ENCODE results near the gene ABCC10. TPM values are rescaled to one million over a fixed set of nuclear protein-coding genes. Genes with fewer than 3 reads are reported as not detected.

ABCC10 gene
- total RNA-seq, 1 experiment from 2014 or later, result 28.4 TPM

DNA sequence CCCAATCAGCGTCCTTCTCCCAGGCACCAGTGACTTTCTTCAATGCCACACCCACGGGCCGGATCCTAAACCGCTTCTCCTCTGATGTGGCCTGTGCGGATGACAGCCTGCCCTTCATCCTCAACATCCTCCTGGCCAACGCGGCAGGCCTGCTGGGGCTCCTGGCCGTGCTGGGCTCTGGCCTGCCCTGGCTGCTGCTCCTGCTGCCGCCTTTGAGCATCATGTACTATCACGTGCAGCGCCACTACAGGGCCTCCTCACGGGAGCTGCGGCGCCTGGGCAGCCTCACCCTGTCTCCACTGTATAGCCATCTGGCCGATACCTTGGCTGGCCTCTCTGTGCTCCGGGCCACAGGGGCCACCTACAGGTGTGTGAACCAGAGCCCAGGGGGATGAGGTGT lies 18.2 kb downstream of the ABCC10 start:
- no peaks in the 10 kb centered on the region for H3F3A ChIP-seq (ENCODE audit: insufficient read depth, low read depth)
- no peak for DNase-seq
- no peaks in the 10 kb centered on the region for H3K27me3 ChIP-seq (ENCODE audit: insufficient read depth, low read depth)
- POLR2A ChIA-PET (ENCODE audit: unreplicated experiment), result no interaction called here
- intact Hi-C loops (cut with micrococcal nuclease; ENCODE audit: unreplicated experiment), result no loop called here
- CTCF ChIA-PET, result no interaction called here
- H3K4me1 ChIP-seq (replicated peaks; ENCODE audit: insufficient read depth), result no peaks in the 10 kb centered on the region
- TF ChIP-seq CTCF (conservative IDR thresholded peaks at IDR 0.05) (no peak), EZH2 (IDR thresholded peaks at IDR 0.05; ENCODE audit: low read depth) (no peak)
- no peak overlapping the region for H3K4me2 ChIP-seq
- no peaks in the 10 kb centered on the region for H3K9me2 ChIP-seq (ENCODE audit: insufficient read depth)
- H4K20me1 ChIP-seq (ENCODE audit: insufficient read depth), result no peaks in the 10 kb centered on the region
- H3K9me3 ChIP-seq (ENCODE audit: insufficient read depth, low read depth), result no peaks in the 10 kb centered on the region
- BruUV-seq (replicated peaks), result no TSS peak
- H3K79me2 ChIP-seq (ENCODE audit: low read depth), result no peaks in the 10 kb centered on the region
- H3K36me3 ChIP-seq (ENCODE audit: low read depth), result no peaks in the 10 kb centered on the region
- H3K27ac ChIP-seq, result no peak overlapping the region
- H2AFZ ChIP-seq, result no peak overlapping the region
- H3K4me3 ChIP-seq, result no peak overlapping the region

GRCh38 chr6:43447604-43448003 lies 20.3 kb downstream of the ABCC10 start:
- Histone ChIP-seq H3K79me2 (ENCODE audit: low read depth) (no peaks in the 10 kb centered on the region), H3K27ac (no peak overlapping the region), H3K9me3 (ENCODE audit: insufficient read depth, low read depth) (no peaks in the 10 kb centered on the region), H3K4me2 (no peak overlapping the region), H3K27me3 (ENCODE audit: insufficient read depth, low read depth) (no peaks in the 10 kb centered on the region), H3K9me2 (ENCODE audit: insufficient read depth) (no peaks in the 10 kb centered on the region), H3K4me3 (no peak overlapping the region), H3F3A (ENCODE audit: insufficient read depth, low read depth) (no peaks in the 10 kb centered on the region; the same call in 1 of the 2 replicates), H3K36me3 (ENCODE audit: low read depth) (peaks cover 3% of the 10 kb centered on the region; the same call in 1 of the 2 replicates), H4K20me1 (ENCODE audit: insufficient read depth) (no peaks in the 10 kb centered on the region), H3K4me1 (replicated peaks; ENCODE audit: insufficient read depth) (no peaks in the 10 kb centered on the region), H2AFZ (no peak overlapping the region)
- BruUV-seq (replicated peaks), result no TSS peak
- DNase-seq, result no peak
- intact Hi-C loops (cut with micrococcal nuclease; ENCODE audit: unreplicated experiment), result no loop called here
- TF ChIP-seq CTCF (conservative IDR thresholded peaks at IDR 0.05) (no peak), EZH2 (IDR thresholded peaks at IDR 0.05; ENCODE audit: low read depth) (no peak)
- ChIA-PET CTCF (no interaction called here), POLR2A (ENCODE audit: unreplicated experiment) (no interaction called here)

DNA sequence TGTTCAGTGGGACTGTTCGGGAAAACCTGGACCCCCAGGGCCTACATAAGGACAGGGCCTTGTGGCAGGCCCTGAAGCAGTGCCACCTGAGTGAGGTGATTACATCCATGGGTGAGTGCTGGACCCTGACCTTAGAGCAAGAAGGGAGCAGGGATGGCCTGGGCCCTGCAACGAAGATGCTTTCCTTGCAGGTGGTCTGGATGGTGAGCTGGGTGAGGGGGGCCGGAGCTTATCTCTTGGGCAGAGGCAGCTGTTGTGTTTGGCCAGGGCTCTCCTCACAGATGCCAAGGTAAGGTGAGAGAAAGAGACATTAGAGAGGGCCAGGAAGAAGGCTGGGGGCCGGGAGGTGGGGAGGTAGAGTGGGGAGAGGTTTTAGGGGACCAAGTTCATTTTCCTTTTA lies 21.6 kb downstream of the ABCC10 start:
- Histone ChIP-seq H3F3A (ENCODE audit: insufficient read depth, low read depth) (peaks cover 8% of the 10 kb centered on the region), H3K9me2 (ENCODE audit: insufficient read depth) (no peaks in the 10 kb centered on the region), H3K4me3 (no peak overlapping the region), H4K20me1 (ENCODE audit: insufficient read depth) (no peaks in the 10 kb centered on the region), H3K27me3 (ENCODE audit: insufficient read depth, low read depth) (no peaks in the 10 kb centered on the region), H3K27ac (no peak overlapping the region), H3K36me3 (ENCODE audit: low read depth) (peaks cover 3% of the 10 kb centered on the region), H3K4me2 (no peak overlapping the region), H3K9me3 (ENCODE audit: insufficient read depth, low read depth) (no peaks in the 10 kb centered on the region), H3K79me2 (ENCODE audit: low read depth) (no peaks in the 10 kb centered on the region), H3K4me1 (replicated peaks; ENCODE audit: insufficient read depth) (no peaks in the 10 kb centered on the region), H2AFZ (no peak overlapping the region)
- no peak for TF ChIP-seq CTCF (conservative IDR thresholded peaks at IDR 0.05)
- no peak for TF ChIP-seq EZH2 (IDR thresholded peaks at IDR 0.05; ENCODE audit: low read depth)
- no peak for DNase-seq
- intact Hi-C loops (cut with micrococcal nuclease; ENCODE audit: unreplicated experiment), result no loop called here
- ChIA-PET CTCF (interaction anchor here (0.7 kb wide), 1 partner anchor 80 kb away, joined by 4 read pairs; the partner anchor contains the start of gene ZNF318), POLR2A (ENCODE audit: unreplicated experiment) (interaction anchor here (0.7 kb wide), 1 partner anchor 122 kb away, joined by 4 read pairs; no protein-coding TSS in a partner anchor)
- no TSS peak for BruUV-seq (replicated peaks)
